AG09319 (cell line): ENCODE data around the gene NUP35.
"Not testable (repeated sequence)": the region's sequence is repeated elsewhere in the genome, so short reads cannot be mapped to it uniquely, and the experiment has no call there.

Source experiments
- DNase-seq: peaks from one replicate; pipeline ENCODE4 v3.0.0-alpha.2; 2010; ENCODE audit warnings: low read depth; ENCODE audit errors: extremely low read depth
- CTCF ChIP-seq: IDR thresholded peaks from 2 replicates; pipeline ENCODE4 v1.5.1; 2011; ENCODE audit warnings: low read depth, mild to moderate bottlenecking, inconsistent platforms, low read length, moderate library complexity

NUP35 gene

GRCh38 chr2:183134016-183134415 lies 9.8 kb downstream of the NUP35 start:
- no peak for TF ChIP-seq CTCF
- no peak for DNase-seq

- no peak for DNase-seq
- TF ChIP-seq CTCF = no peak
Observed at GRCh38 chr2:183148955-183149354, 24.7 kb downstream of the NUP35 start.

GRCh38 chr2:183149489-183149888 lies 25.2 kb downstream of the NUP35 start:
- no peak for TF ChIP-seq CTCF
- peak; percentile 49 for DNase-seq

- DNase-seq = not testable (repeated sequence)
Observed at GRCh38 chr2:183152280-183152679, 28.0 kb downstream of the NUP35 start.

GRCh38 chr2:183153967-183154366 lies 29.7 kb downstream of the NUP35 start:
- no peak for TF ChIP-seq CTCF
- no peak for DNase-seq

- not testable (repeated sequence) for DNase-seq
Observed at GRCh38 chr2:183154772-183155171, 30.5 kb downstream of the NUP35 start.

GRCh38 chr2:183157131-183157530 lies 32.9 kb downstream of the NUP35 start:
- DNase-seq = no peak
- no peak for TF ChIP-seq CTCF

GRCh38 chr2:183162362-183162761 lies 38.1 kb downstream of the NUP35 start:
- no peak for TF ChIP-seq CTCF
- no peak for DNase-seq
